ENCODE data around the gene RAB27A.
"Not testable (repeated sequence)": the region's sequence is repeated elsewhere in the genome, so short reads cannot be mapped to it uniquely, and the experiment has no call there.

Gene RAB27A

GRCh38 chr15:55250392-55250791 lies 39.2 kb downstream of the RAB27A start:
- DNase-seq (ENCODE audit: low read depth) = no peak

- not testable (repeated sequence) for DNase-seq (ENCODE audit: low read depth)
These were observed 39.7 kb downstream of the RAB27A start for GRCh38 chr15:55249885-55250284.

- DNase-seq (ENCODE audit: low read depth) = no peak
These were observed 40.7 kb downstream of the RAB27A start for GRCh38 chr15:55248895-55249294.

GRCh38 chr15:55247766-55248427 lies 41.7 kb downstream of the RAB27A start:
- no peak for DNase-seq (ENCODE audit: low read depth)

GRCh38 chr15:55247311-55247710 lies 42.3 kb downstream of the RAB27A start:
- no peak for DNase-seq (ENCODE audit: low read depth)

- no peak for DNase-seq (ENCODE audit: low read depth)
These were observed 43.0 kb downstream of the RAB27A start for GRCh38 chr15:55246567-55246966.

GRCh38 chr15:55245059-55245458 lies 44.6 kb downstream of the RAB27A start:
- no peak for DNase-seq (ENCODE audit: low read depth)

- no peak for DNase-seq (ENCODE audit: low read depth)
These were observed 47.7 kb downstream of the RAB27A start for GRCh38 chr15:55241891-55242290.

GRCh38 chr15:55241186-55241585 lies 48.4 kb downstream of the RAB27A start:
- no peak for DNase-seq (ENCODE audit: low read depth)

GRCh38 chr15:55240125-55240760 lies 49.4 kb downstream of the RAB27A start:
- DNase-seq (ENCODE audit: low read depth) = no peak

GRCh38 chr15:55239440-55240124 lies 50.0 kb downstream of the RAB27A start:
- no peak for DNase-seq (ENCODE audit: low read depth)

GRCh38 chr15:55238877-55239276 lies 50.7 kb downstream of the RAB27A start:
- no peak for DNase-seq (ENCODE audit: low read depth)

- no peak for DNase-seq (ENCODE audit: low read depth)
These were observed 52.1 kb downstream of the RAB27A start for GRCh38 chr15:55237219-55238130.

GRCh38 chr15:55235546-55236036 lies 54.0 kb downstream of the RAB27A start:
- DNase-seq (ENCODE audit: low read depth) = no peak

- no peak for DNase-seq (ENCODE audit: low read depth)
These were observed 54.9 kb downstream of the RAB27A start for GRCh38 chr15:55234800-55235104.

GRCh38 chr15:55234104-55234799 lies 55.4 kb downstream of the RAB27A start:
- DNase-seq (ENCODE audit: low read depth) = no peak

GRCh38 chr15:55231455-55231854 lies 58.2 kb downstream of the RAB27A start:
- DNase-seq (ENCODE audit: low read depth) = no peak

GRCh38 chr15:55230953-55231352 lies 58.7 kb downstream of the RAB27A start:
- no peak for DNase-seq (ENCODE audit: low read depth)

- no peak for DNase-seq (ENCODE audit: low read depth)
These were observed 59.5 kb downstream of the RAB27A start for GRCh38 chr15:55230051-55230670.

- DNase-seq (ENCODE audit: low read depth) = no peak
These were observed 63.5 kb downstream of the RAB27A start for GRCh38 chr15:55226127-55226526.

GRCh38 chr15:55224892-55225291 lies 64.7 kb downstream of the RAB27A start:
- DNase-seq (ENCODE audit: low read depth) = no peak

Measured in stimulated activated CD8-positive, alpha-beta memory T cell treated with anti-CD3 and anti-CD28 coated beads, Interleukin-12 subunit alpha, Interleukin-12 subunit beta, amount 100 ng/mL, for 4 hours (primary cell).